Progenitor cell of endocrine pancreas (in vitro differentiated cells): ENCODE measurements around the gene ACAD10. TPM values are rescaled to one million over a fixed set of nuclear protein-coding genes. Genes with fewer than 3 reads are reported as not detected.
A peak's percentile ranks its signal among the peaks of the same experiment; 100 is the strongest.
"Not testable (repeated sequence)": the region's sequence is repeated elsewhere in the genome, so short reads cannot be mapped to it uniquely, and the experiment has no call there.

ENCODE experiments used
- DNase-seq: peaks from one replicate; pipeline ENCODE4 v3.0.0; 2021; ENCODE audit warnings: low spot score; ENCODE audit not compliant: unreplicated experiment
- H3K27ac Mint-ChIP-seq: 2 replicates; pipeline ENCODE4 v1.8.0; 2021; ENCODE audit warnings: mild to moderate bottlenecking, moderate library complexity, mixed read lengths
- H3K27me3 Mint-ChIP-seq: 2 replicates; pipeline ENCODE4 v1.8.0; 2021; ENCODE audit warnings: mixed read lengths
- H3K36me3 Mint-ChIP-seq: 2 replicates; pipeline ENCODE4 v1.8.0; 2022; ENCODE audit warnings: mixed read lengths; ENCODE audit not compliant: insufficient read depth
- H3K4me1 Mint-ChIP-seq: 2 replicates; pipeline ENCODE4 v1.8.0; 2021; ENCODE audit warnings: low read depth, mixed read lengths
- H3K4me3 Mint-ChIP-seq: 2 replicates; pipeline ENCODE4 v1.8.0; 2021; ENCODE audit warnings: low read depth, mild to moderate bottlenecking, moderate library complexity, mixed read lengths
- H3K9me3 Mint-ChIP-seq: 2 replicates; pipeline ENCODE4 v1.8.0; 2021; ENCODE audit warnings: low read depth, mixed read lengths
- CTCF ChIP-seq: fragments of 200-600 bp; sonication (generic); IDR thresholded peaks from one replicate; pipeline ENCODE4 v1.5.0; 2021; ENCODE audit warnings: antibody characterized with exemption, mild to moderate bottlenecking; ENCODE audit not compliant: unreplicated experiment
- total RNA-seq: library from RNA; stranded (reverse); gene quantifications from 2 replicates; pipeline ENCODE4 v1.2.1, GENCODE V29; 2021

ACAD10 gene
- total RNA-seq, 1 donor from 2014 or later = 62.3 TPM

GRCh38 chr12:111758120-111758561 lies 72.3 kb downstream of the ACAD10 start:
- Mint-ChIP-seq H3K4me3 (no peak overlapping the region), H3K36me3 (peaks cover 2% of the 10 kb centered on the region), H3K27ac (no peak overlapping the region), H3K27me3 (no peaks in the 10 kb centered on the region), H3K9me3 (no peaks in the 10 kb centered on the region), H3K4me1 (peaks cover 1% of the 10 kb centered on the region)
- no peak for TF ChIP-seq CTCF
- DNase-seq = no peak

- H3K27me3 Mint-ChIP-seq = peaks cover 1% of the 10 kb centered on the region
- H3K27ac Mint-ChIP-seq = peak overlapping the region; percentile 23
- TF ChIP-seq CTCF = no peak
- peaks cover 1% of the 10 kb centered on the region for H3K4me1 Mint-ChIP-seq
- H3K36me3 Mint-ChIP-seq = peaks cover 2% of the 10 kb centered on the region
- H3K4me3 Mint-ChIP-seq = no peak overlapping the region
- H3K9me3 Mint-ChIP-seq = no peaks in the 10 kb centered on the region
- DNase-seq = no peak
Observed at GRCh38 chr12:111759271-111759670, 73.4 kb downstream of the ACAD10 start.

- no peaks in the 10 kb centered on the region for H3K9me3 Mint-ChIP-seq
- no peak overlapping the region for H3K4me3 Mint-ChIP-seq
- H3K27me3 Mint-ChIP-seq = peaks cover 5% of the 10 kb centered on the region
- TF ChIP-seq CTCF = no peak
- H3K36me3 Mint-ChIP-seq = peaks cover 2% of the 10 kb centered on the region
- DNase-seq = no peak
- no peak overlapping the region for H3K27ac Mint-ChIP-seq
- peaks cover 1% of the 10 kb centered on the region for H3K4me1 Mint-ChIP-seq
Observed at GRCh38 chr12:111759991-111760390, 74.1 kb downstream of the ACAD10 start.

GRCh38 chr12:111761099-111761498 lies 75.2 kb downstream of the ACAD10 start:
- peaks cover 6% of the 10 kb centered on the region for H3K27me3 Mint-ChIP-seq
- H3K4me1 Mint-ChIP-seq = peaks cover 1% of the 10 kb centered on the region
- no peaks in the 10 kb centered on the region for H3K36me3 Mint-ChIP-seq
- no peak overlapping the region for H3K27ac Mint-ChIP-seq
- no peak for DNase-seq
- TF ChIP-seq CTCF = no peak
- no peaks in the 10 kb centered on the region for H3K9me3 Mint-ChIP-seq
- no peak overlapping the region for H3K4me3 Mint-ChIP-seq

GRCh38 chr12:111761706-111762105 lies 75.9 kb downstream of the ACAD10 start:
- Mint-ChIP-seq H3K27ac (no peak overlapping the region), H3K27me3 (peaks cover 11% of the 10 kb centered on the region), H3K36me3 (no peaks in the 10 kb centered on the region), H3K4me1 (peaks cover 5% of the 10 kb centered on the region), H3K4me3 (no peak overlapping the region), H3K9me3 (no peaks in the 10 kb centered on the region)
- DNase-seq = no peak
- TF ChIP-seq CTCF = no peak

- Mint-ChIP-seq H3K4me1 (peaks cover 14% of the 10 kb centered on the region), H3K27me3 (peaks cover 11% of the 10 kb centered on the region), H3K27ac (peak overlapping the region; percentile 67)
- not testable (repeated sequence) for H3K4me3 Mint-ChIP-seq, H3K36me3 Mint-ChIP-seq, DNase-seq, H3K9me3 Mint-ChIP-seq
Observed at GRCh38 chr12:111763552-111763951, 77.7 kb downstream of the ACAD10 start.
